DMS53 (cell line): ENCODE measurements around the gene FARSA.
"Not testable (repeated sequence)": the region's sequence is repeated elsewhere in the genome, so short reads cannot be mapped to it uniquely, and the experiment has no call there.

Experiments used
- DNase-seq: peaks from one replicate; lab custom pipeline; 2025; lab: John Stamatoyannopoulos, UW

The FARSA gene

DNA sequence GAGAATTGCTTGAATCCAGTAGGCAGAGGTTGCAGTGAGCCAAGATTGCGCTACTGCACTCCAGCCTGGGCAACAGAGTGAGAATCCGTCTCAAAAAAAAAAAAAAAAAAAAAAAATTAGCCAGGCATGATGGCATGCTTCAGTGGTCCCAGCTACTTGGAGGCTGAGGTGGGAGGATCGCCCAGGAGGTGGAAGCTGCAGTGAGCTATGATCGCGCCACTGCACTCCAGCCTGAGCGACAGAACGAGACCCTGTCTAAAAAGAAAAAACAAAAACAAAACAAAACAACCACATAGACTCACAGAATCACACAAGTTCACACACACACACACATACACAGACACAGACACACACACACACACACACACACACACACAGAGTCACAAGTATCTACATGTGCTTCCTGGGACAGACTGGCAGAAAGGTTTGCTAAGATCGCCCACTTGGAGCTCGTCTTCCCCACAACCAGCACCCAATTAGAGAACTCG is 43.2 kb downstream of the FARSA start:
- DNase-seq: not testable (repeated sequence)

DNA sequence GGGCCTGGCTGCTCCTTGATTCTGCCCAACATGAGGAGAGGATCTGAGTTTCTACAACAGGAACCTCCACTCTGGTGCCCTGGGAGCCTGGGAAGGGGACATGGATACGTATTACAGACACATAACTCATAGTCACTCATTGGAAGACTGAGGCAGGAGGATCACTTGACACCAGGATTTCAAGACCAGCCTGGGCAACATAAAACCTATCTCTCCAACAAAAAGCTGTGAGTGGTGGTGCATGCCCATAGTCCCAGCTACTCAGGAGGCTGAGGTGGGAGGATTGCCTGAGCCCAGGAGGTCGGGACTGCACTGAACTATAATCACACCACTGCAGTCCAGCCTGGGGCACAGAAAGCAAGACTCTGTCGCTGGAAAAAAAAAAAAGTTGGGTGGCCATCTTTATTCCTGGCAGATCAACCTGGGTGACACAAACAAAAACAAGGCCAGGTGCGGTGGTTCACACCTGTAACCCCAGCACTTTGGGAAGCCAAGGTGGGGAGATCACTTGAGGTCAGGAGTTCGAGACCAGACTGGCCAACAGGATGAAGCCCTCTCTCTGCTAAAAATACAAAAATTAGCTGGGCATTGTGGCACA is 45.4 kb downstream of the FARSA start:
- DNase-seq: no peak

DNA sequence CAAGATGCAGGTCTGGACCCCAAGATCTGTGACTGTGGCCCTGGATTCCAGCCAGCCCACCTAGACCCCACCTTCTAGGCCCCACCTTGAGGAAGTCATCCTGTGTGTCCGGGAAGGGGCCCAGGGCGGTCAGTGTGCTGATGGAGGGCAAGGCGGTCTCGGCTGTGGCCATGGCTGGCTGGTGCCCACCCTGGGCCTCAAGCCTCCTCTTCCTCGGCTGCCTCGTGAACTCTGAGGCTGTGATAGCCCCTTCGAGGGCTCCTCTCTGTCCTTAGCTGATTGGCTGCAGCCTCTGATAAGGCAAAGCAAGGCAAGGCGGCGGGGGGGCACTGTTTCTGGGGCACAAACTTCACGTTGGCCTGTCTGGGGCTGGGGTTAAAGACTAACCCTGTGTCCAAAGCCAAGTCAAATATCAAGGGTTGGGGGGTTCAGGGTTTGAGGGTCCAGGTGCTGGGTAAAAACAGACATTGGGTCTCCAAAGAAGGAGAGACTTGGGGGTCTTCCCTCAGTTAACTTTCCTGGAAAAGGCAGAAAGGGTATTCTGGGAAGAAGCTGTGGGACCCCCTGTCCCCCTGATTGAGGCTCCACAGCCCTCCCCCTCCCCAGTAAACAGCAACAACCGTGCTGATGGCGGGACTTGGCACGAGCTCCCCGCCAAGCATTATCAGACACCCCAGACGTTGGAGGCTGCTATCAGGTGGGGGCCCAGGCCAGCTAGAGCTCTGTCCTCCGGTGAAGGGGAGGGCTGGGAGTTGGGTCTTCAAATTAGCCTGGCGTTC is 46.4 kb downstream of the FARSA start, which contains the start of gene KLF1:
Gene KLF1, minus strand, starts transcription at position 233 of the 779 bp plus-strand sequence. Its CDS starts 61 bp downstream, at position 172.
- DNase-seq: no peak

DNA sequence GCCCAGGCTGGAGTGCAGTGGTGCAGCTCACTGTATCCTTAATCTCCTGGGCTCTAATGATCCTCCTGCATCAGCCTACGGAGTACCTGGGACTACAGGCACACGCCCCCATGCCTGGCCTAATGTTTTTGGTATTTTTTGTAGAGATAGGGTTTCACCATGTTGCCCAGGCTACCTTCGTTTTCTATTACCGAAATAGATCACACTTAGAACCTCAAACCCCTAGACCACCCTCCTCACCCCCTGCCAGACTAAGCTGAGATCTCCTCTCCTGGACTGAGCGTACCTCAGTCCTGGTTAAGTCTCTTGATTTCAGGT is 46.9 kb downstream of the FARSA start:
- no peak for DNase-seq

DNA sequence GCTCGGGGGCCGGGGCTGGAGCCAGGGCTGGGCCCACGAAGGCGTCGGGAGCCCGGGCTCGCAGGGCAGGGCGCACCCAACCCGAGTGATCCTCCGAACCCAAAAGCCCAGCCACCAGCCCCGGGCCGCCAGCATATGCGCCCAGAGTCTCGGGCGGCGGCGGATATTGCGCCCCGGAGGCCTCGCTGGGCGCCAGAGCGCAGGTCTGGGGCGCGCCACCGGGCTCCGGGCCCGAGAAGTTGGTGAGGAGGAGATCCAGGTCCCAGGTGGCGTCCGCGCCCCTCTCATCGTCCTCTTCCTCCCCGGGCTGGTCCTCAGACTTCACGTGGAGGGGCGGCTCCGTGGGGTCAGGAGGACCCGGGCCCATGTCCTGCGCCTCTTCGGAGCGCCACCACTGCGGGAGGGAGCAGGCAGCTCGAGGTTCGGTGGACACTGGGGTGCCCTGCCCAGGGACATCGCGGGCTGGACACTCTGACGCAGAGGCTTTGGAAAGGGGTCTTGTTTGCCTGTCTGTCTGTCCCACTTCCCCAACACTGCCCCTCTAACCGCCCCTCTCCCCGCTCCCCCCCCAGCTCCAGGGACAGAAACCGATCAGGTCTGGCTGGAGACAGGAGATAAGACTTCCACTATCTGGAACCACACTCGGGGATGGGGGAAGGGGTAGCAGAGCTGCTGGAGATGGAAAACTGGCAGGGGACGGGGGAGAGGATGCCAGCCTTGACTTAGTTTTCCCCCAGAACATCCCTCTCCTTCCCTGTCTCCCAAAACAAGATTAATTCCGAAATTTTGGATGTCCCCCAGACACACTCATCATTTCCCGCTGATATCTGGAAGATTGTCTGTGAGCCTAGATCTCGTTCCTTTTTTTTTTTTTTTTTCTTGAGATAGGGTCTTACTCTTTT is 47.5 kb downstream of the FARSA start:
- no peak for DNase-seq

DNA sequence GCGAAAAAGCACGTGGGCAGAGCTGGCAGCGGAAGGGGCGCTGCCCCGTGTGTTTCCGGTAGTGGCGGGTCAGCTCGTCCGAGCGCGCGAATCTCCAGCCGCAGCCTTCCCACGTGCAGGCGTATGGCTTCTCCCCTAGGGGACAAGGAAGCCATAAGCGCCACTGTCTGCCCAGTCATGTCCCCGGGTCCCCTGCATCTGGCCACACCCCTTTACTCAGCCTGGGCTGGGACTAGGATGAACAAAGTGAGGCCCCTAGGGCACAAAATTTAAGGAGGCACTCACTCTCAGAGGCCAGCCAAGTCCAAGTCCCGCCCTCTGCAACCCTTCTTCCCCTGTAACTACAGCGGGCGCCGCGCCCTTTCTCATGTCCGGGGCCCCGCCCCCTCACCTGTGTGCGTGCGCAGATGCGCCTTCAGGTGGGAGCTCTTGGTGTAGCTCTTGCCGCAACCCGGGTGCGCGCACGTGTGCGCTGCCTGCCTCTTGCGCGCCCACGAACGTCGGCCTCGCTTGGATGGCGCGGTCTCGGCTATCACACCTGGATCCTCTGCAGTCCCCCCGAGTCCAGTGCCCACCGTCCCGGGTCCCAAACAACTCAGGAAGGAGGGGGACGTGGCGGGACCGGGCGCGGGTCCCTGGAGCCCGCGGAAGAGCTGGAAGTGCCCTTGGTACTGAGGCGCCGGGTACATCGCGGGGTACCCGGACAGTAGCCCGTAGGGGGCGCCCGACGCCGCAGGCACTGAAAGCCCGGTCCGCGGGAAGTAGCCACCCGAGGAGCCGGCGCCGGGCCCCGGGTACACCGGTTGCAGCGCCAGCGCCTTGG is 48.4 kb downstream of the FARSA start:
- peak; percentile 99 for DNase-seq

DNA sequence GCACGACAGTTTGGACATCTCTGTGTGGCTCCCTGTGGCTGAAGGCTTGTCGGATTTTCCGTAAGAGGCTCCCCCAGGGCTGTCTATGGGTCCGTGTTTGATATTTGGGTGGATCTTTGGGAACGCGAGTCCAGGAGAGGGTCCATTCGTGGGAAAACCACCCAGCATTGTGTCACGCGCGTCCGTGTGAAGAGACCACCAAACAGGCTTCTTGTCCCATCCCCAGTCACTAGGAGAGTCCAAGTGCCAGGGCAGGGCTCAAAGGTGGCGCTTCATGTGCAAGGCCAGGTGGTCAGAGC is 48.9 kb downstream of the FARSA start:
- DNase-seq: no peak

DNA sequence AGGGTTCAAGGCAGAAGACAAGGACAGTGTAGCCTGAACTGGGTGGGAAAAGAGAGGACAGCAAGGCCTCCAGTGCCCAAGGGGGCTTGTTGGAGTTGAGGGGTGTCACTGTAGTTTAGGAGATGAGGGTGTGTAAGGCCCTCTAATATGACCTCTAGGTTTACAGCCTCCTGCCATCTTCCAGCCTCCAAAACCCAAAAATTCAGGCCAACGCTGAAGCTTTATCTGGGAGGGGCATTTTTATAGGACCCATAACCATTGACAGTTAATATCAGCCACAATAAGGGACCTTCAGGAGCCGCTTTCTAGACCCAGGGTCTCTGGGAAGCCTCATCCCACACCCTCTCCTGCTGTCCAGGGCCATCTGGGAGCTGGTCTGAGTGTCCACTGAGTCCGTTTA is 49.3 kb downstream of the FARSA start:
- DNase-seq: no peak

DNA sequence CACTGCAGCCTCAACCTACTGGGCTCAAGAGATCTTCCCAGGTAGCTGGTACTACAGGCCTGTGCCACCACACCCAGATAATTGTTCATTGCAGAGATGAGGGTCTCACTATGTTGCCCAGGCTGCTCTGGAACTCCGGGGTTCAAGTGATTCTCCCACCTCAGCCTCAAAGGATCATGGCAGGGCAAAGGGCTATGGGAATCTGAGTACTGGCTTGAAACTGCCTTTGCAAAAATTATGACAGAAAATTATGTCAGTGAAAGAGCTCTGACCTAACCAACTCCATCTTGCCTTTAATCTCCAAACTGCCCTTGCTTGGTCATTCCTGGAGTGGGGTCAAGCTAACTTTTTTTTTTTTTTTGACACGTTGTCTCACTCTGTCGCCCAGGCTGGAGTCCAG is 50.9 kb downstream of the FARSA start:
- no peak for DNase-seq

DNA sequence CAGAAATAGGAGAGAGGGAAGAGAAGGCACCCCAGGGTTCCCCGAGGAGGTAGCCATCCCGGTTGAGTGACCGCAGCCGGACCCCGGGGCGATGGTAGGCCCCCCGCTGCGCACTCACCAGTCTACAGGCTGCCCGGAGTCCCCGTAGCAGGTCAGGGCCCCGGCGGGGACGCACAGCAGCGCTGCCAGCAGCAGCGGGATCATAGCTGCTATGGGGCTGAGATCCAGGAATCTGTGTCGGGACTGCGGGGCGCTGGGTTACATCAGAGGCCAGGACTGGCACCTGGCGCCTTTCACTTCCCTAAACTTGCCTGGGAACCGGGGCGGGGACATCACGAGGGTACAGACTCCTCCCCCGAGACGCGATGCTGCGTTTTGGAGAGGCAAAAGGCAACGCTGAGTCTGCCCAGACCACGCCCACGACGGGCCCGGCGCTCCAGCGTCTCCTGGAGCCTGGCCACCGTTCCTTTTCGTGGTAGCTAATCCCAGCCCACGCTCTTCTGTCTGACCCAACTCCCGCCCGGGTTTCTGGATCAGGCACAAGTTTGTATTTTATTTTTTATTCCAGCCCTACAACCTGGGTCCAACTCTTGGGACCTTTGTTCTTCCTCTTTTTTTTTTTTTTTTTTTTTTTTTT is 52.2 kb downstream of the FARSA start, which contains the start of gene DNASE2:
Gene DNASE2, minus strand, starts transcription at position 278 of the 637 bp plus-strand sequence. Its CDS starts 74 bp downstream, at position 204.
- peak; percentile 97 for DNase-seq

DNA sequence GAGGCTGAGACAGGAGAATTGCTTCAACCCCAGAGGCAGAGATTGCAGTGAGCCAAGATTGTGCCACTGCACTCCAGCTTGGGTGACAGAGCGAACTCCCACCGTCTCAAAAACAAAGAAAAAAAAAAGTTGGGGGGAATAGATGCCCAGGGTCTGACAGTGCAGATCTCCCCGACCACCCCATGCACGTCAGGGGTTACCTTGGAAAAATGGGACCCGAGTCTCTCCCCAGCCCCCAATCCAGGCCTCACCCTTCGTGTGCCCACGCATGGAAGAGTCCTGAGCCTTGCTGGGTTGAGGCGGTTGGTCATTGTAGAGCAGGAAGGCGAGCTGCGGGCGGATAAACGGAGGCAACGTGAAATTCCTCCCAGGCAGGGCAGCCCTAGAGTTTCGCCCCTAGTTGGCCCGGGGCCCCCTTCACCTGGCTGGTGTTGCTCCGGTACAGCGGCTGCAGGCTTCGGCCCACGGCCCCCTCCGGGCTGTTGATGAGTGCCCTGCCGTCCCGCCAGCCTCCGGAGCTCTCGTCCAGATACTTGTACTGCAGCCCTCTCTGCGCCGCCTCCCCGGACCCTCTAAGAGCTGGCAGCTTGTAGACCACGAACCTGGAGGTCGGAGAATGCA is 52.9 kb downstream of the FARSA start:
- DNase-seq: peak; percentile 62

DNA sequence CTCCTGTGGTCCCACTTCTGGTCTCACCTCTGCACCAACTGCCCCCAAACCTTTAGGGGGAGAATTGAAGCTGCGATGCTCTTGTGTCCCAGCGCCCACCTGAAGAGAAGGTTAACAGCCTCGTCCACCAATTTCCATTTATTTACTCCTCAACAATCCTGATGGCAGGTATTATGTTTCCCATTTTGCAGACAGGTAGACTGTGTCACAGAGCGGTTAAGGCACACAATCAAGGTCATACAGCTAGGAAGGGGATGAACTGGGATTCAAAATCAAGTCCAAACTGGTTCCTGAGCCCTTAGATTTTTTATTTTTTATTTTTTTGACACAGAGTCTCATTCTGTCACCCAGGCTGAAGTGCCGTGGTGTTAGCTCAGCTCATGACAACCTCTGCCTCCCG is 58.4 kb downstream of the FARSA start:
- no peak for DNase-seq

DNA sequence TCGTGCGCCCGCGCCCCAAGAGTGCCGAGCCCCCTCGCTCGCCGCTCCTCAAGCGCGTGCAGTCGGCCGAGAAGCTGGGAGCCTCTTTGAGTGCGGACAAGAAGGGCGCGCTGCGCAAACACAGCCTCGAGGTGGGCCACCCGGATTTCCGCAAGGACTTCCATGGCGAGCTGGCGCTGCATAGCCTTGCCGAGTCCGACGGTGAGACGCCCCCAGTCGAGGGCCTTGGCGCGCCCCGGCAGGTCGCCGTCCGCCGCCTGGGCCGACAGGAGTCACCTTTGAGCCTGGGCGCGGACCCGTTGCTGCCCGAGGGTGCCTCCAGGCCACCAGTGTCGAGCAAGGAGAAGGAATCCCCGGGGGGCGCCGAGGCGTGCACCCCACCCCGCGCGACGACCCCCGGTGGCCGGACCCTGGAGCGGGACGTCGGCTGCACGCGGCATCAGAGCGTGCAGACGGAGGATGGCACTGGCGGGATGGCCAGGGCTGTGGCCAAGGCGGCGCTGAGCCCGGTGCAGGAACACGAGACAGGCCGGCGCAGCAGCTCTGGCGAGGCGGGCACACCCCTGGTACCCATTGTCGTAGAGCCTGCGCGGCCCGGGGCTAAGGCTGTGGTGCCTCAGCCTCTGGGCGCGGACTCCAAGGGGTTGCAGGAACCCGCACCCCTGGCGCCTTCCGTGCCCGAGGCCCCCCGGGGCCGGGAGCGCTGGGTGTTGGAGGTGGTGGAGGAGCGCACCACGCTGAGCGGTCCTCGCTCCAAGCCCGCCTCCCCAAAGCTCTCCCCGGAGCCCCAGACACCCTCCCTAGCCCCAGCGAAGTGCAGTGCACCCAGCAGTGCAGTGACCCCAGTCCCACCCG is 59.4 kb downstream of the FARSA start:
- DNase-seq: peak; percentile 47

DNA sequence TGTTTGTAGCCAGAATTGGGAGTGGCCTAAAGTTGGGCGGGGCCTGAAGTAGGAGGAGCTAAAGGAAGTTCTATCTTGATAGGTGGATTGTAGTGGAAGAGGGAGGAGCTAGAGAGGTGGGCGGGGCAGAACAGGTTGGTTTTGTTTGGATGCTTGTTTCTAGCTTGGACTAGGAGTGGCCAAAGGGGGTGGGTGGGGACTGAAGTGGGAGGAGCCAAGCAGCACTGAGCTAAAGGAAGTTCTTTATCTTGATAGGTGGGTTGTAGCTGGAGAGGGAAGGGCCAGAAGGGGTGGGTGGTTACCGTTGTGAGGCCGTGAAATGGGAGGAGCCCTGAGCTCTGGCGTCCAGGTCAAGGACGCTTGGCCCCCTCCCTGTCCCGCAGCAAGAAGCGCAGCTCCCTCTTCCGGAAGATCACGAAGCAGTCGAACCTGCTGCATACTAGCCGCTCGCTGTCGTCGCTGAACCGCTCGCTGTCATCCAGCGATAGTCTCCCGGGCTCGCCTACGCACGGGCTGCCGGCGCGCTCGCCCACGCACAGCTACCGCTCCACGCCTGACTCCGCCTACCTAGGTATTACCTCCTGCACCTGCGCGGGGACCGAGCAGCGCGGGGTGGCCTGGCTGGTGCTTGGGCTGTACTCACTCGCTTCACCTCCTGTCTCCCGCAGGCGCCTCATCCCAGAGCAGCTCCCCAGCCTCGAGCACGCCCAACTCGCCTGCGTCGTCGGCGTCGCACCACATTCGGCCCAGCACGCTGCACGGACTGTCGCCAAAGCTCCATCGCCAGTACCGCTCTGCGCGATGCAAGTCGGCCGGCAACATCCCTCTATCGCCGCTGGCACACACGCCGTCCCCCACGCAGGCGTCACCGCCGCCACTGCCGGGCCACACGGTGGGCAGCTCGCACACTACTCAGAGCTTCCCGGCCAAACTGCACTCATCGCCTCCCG is 60.3 kb downstream of the FARSA start:
- peak; percentile 97 for DNase-seq
